SK-N-MC (cell line): ENCODE data around the gene ALG14.

Experiments used
- EZH2 ChIP-seq: fragments of 200-600 bp; sonication (generic); IDR thresholded peaks from one replicate; pipeline ENCODE4 v1.6.1; 2017; ENCODE audit warnings: antibody characterized with exemption
- POLR2AphosphoS5 ChIP-seq: IDR thresholded peaks from 2 replicates; pipeline ENCODE4 v1.6.1; 2012; ENCODE audit warnings: mild to moderate bottlenecking, low read depth, low read length, borderline replicate concordance

- TF ChIP-seq EZH2 (no peak), POLR2AphosphoS5 (no peak)
These were observed 94.3 kb downstream of the ALG14 start for GRCh38 chr1:94978401-94978800.
